ENCODE measurements around the gene KLHL21.
"Not testable (repeated sequence)": the region's sequence is repeated elsewhere in the genome, so short reads cannot be mapped to it uniquely, and the experiment has no call there.

KLHL21 gene

GRCh38 chr1:6602669-6603237 lies at the start of gene KLHL21:
Gene KLHL21, minus strand, starts transcription at chr1:6602869. Its CDS starts 52 bp downstream, at chr1:6602817.
- DNase-seq, result peak; percentile 76

GRCh38 chr1:6651909-6652308 lies 49.2 kb upstream of the KLHL21 start:
- no peak for DNase-seq

- DNase-seq, result no peak
These were observed 45.9 kb upstream of the KLHL21 start for GRCh38 chr1:6648556-6648955.

- DNase-seq, result peak; percentile 69
These were observed 44.0 kb upstream of the KLHL21 start for GRCh38 chr1:6646499-6647148.

GRCh38 chr1:6645018-6645417 lies 42.3 kb upstream of the KLHL21 start:
- no peak for DNase-seq

GRCh38 chr1:6640867-6641266 lies 38.2 kb upstream of the KLHL21 start:
- not testable (repeated sequence) for DNase-seq

- DNase-seq, result no peak
These were observed 35.6 kb upstream of the KLHL21 start for GRCh38 chr1:6638226-6638625.

- DNase-seq, result no peak
These were observed 35.1 kb upstream of the KLHL21 start for GRCh38 chr1:6637770-6638169.

- DNase-seq, result not testable (repeated sequence)
These were observed 34.1 kb upstream of the KLHL21 start for GRCh38 chr1:6636778-6637177.

GRCh38 chr1:6635910-6636760 lies 33.5 kb upstream of the KLHL21 start:
- DNase-seq, result no peak

GRCh38 chr1:6635161-6635909 lies 32.7 kb upstream of the KLHL21 start:
- DNase-seq, result no peak

- DNase-seq, result peak; percentile 40
These were observed 31.8 kb upstream of the KLHL21 start for GRCh38 chr1:6634371-6635052.

- no peak for DNase-seq
These were observed 30.2 kb upstream of the KLHL21 start for GRCh38 chr1:6632588-6633514.

GRCh38 chr1:6631058-6631457 lies 28.4 kb upstream of the KLHL21 start:
- no peak for DNase-seq

GRCh38 chr1:6630027-6630426 lies 27.4 kb upstream of the KLHL21 start:
- DNase-seq, result no peak

- DNase-seq, result no peak
These were observed 26.4 kb upstream of the KLHL21 start for GRCh38 chr1:6628971-6629479.

- no peak for DNase-seq
These were observed 25.3 kb upstream of the KLHL21 start for GRCh38 chr1:6627841-6628545.

- no peak for DNase-seq
These were observed 24.4 kb upstream of the KLHL21 start for GRCh38 chr1:6627031-6627430.

- DNase-seq, result peak; percentile 54
These were observed 23.0 kb upstream of the KLHL21 start for GRCh38 chr1:6625584-6626149.
